Kidney (tissue), 14 donors: ENCODE data around the gene PIP4K2A. TPM values are rescaled to one million over a fixed set of nuclear protein-coding genes. Genes with fewer than 3 reads are reported as not detected.

Experiments used
- DNase-seq, 5 donors: peaks; one replicate each; pipeline ENCODE4 v3.0.0-alpha.2; 2013 to 2020
- FAIRE-seq: peaks from 2 replicates; lab custom pipeline; 2012; peaks lifted over from hg19 to GRCh38; lab: Jason Lieb, UNC
- H3K27ac ChIP-seq, 2 donors: one replicate each; pipeline ENCODE4 v1.7.0; 2013; ENCODE audit warnings: low read depth in 2 of 2, low read length in 2 of 2, inconsistent platforms in 1 of 2
- H3K27me3 ChIP-seq: one replicate; pipeline ENCODE4 v1.7.1; 2013; ENCODE audit warnings: low read length, inconsistent platforms; ENCODE audit not compliant: control insufficient read depth, insufficient read depth
- H3K36me3 ChIP-seq, 3 donors: one replicate each; pipeline versions ENCODE4 v1.7.0 to v1.7.1; 2013; ENCODE audit warnings: low read length in 3 of 3, control low read depth in 1 of 3, inconsistent platforms in 1 of 3; ENCODE audit not compliant: insufficient read depth in 3 of 3, control insufficient read depth in 2 of 3
- H3K4me1 ChIP-seq, 3 donors: one replicate each; pipeline versions ENCODE4 v1.7.0 to v1.7.1; 2013; ENCODE audit warnings: low read length in 3 of 3, inconsistent platforms in 1 of 3, low read depth in 1 of 3; ENCODE audit not compliant: control insufficient read depth in 2 of 3, insufficient read depth in 2 of 3
- H3K4me3 ChIP-seq, 3 donors: one replicate each; pipeline versions ENCODE4 v1.7.0 to v1.8.1; 2013; ENCODE audit warnings: low read length in 3 of 3, control low read depth in 1 of 3, inconsistent platforms in 1 of 3
- H3K9ac ChIP-seq, 3 donors: one replicate each; pipeline versions ENCODE4 v1.7.0 to v1.7.1; 2013; ENCODE audit warnings: low read length in 3 of 3, control low read depth in 1 of 3, inconsistent platforms in 1 of 3
- H3K9me3 ChIP-seq, 3 donors: one replicate each; pipeline versions ENCODE4 v1.7.0 to v1.7.1; 2013; ENCODE audit warnings: low read length in 3 of 3, control low read depth in 1 of 3, inconsistent platforms in 1 of 3; ENCODE audit not compliant: control insufficient read depth in 2 of 3, insufficient read depth in 1 of 3
- CTCF ChIP-seq: IDR thresholded peaks from 3 replicates; pipeline ENCODE4 v1.5.1; 2012; ENCODE audit warnings: mild to moderate bottlenecking, moderate library complexity, borderline replicate concordance; ENCODE audit not compliant: insufficient read depth; ENCODE audit errors: extremely low read depth
- intact Hi-C: fragments of 100-400 bp; cut with DNase I; formaldehyde crosslinking; loops from one replicate; pipeline ENCODE4 v1.11.1; 2022
- polyA plus RNA-seq: library from polyadenylated mRNA; stranded (reverse); fragments of 350-450 nt; fragmentation: Illumina TruSeq; extraction: RNeasy Lipid Tissue Mini Kit (QIAGEN cat#74804); gene quantifications from one replicate; pipeline ENCODE4 v1.2.3, GENCODE V29; 2014; ENCODE audit warnings: low read depth, low replicate concordance; ENCODE audit not compliant: insufficient read depth
- total RNA-seq: library from RNA; stranded (reverse); fragmentation: NEBNext Ultra II Directional; extraction: Animal tissue kit (Norgen Biotek cat#: 25700); gene quantifications from one replicate; pipeline ENCODE4 v1.2.1, GENCODE V29; 2021
- donor health status: control.
- donor health status: control.
- donor health status: control.
- donor health status: control.
- donor health status: control.
- donor health status: DM: yes; HTN: yes; CAD: no.
- donor health status: Normal renal cell carcinoma (clear cell type).

Gene PIP4K2A
- total and polyA plus RNA-seq, 2 donors from 2014 or later: 12.2 to 54.6 TPM

- DNase-seq: no peak
- no peak overlapping the region for H3K9ac ChIP-seq
- H3K4me3 ChIP-seq: no peak overlapping the region
- intact Hi-C loops: no loop called here
- peaks cover 0 to 3% (median 2%) of the 10 kb centered on the region in 3 donors for H3K36me3 ChIP-seq
- H3K27ac ChIP-seq: no peak overlapping the region
- H3K4me1 ChIP-seq: peaks cover 0 to 16% (median 12%) of the 10 kb centered on the region in 3 donors
- no peaks in the 10 kb centered on the region for H3K9me3 ChIP-seq
- no peaks in the 10 kb centered on the region for H3K27me3 ChIP-seq
- no peak for FAIRE-seq
- TF ChIP-seq CTCF: no peak
Measured at GRCh38 chr10:22603581-22603980, 110.8 kb downstream of the PIP4K2A start.

GRCh38 chr10:22601618-22602017 is 112.8 kb downstream of the PIP4K2A start:
- Histone ChIP-seq H3K36me3 (no peaks in the 10 kb centered on the region), H3K9ac (no peak overlapping the region), H3K4me1 (peaks cover 0 to 20% (median 14%) of the 10 kb centered on the region in 3 donors), H3K9me3 (no peaks in the 10 kb centered on the region), H3K27ac (no peak overlapping the region), H3K27me3 (no peaks in the 10 kb centered on the region), H3K4me3 (no peak overlapping the region)
- intact Hi-C loops: no loop called here
- DNase-seq (no peak), FAIRE-seq (no peak)
- TF ChIP-seq CTCF: no peak

- Histone ChIP-seq H3K27me3 (no peaks in the 10 kb centered on the region), H3K27ac (peak overlapping the region in 1 of 2 donors; percentile 18), H3K4me3 (no peak overlapping the region), H3K9ac (no peak overlapping the region), H3K9me3 (no peaks in the 10 kb centered on the region), H3K36me3 (no peaks in the 10 kb centered on the region), H3K4me1 (peaks cover 0 to 20% (median 14%) of the 10 kb centered on the region in 3 donors)
- TF ChIP-seq CTCF: no peak
- peak in 2 of 5 donors; percentile 55 to 75 for DNase-seq
- no peak for FAIRE-seq
- intact Hi-C loops: loop anchor here (10.0 kb wide), 1 partner anchor 105 kb away; no protein-coding TSS in a partner anchor
Measured at GRCh38 chr10:22599636-22600228, 114.6 kb downstream of the PIP4K2A start.
